Embryonic facial prominence (tissue), 1 donor: ENCODE measurements around the gene RPH3AL.
"Not testable (repeated sequence)": the region's sequence is repeated elsewhere in the genome, so short reads cannot be mapped to it uniquely, and the experiment has no call there.

Source experiments
- DNase-seq: peaks from one replicate; pipeline ENCODE4 v3.0.0-alpha.2; 2016; ENCODE audit errors: extremely low spot score

Gene RPH3AL

GRCh38 chr17:282000-282911 lies 70.4 kb downstream of the RPH3AL start:
- DNase-seq: no peak

GRCh38 chr17:281365-281999 lies 71.1 kb downstream of the RPH3AL start:
- DNase-seq: no peak

- DNase-seq: no peak
These were observed 71.7 kb downstream of the RPH3AL start for GRCh38 chr17:280901-281300.

- DNase-seq: no peak
These were observed 72.4 kb downstream of the RPH3AL start for GRCh38 chr17:280216-280615.

GRCh38 chr17:279776-280175 lies 72.8 kb downstream of the RPH3AL start:
- DNase-seq: no peak

- DNase-seq: no peak
These were observed 73.3 kb downstream of the RPH3AL start for GRCh38 chr17:279331-279730.

GRCh38 chr17:278676-279059 lies 73.9 kb downstream of the RPH3AL start:
- DNase-seq: no peak

GRCh38 chr17:278055-278675 lies 74.4 kb downstream of the RPH3AL start:
- no peak for DNase-seq

GRCh38 chr17:274902-275301 lies 77.7 kb downstream of the RPH3AL start:
- no peak for DNase-seq

GRCh38 chr17:273981-274832 lies 78.4 kb downstream of the RPH3AL start:
- no peak for DNase-seq

GRCh38 chr17:272856-273255 lies 79.8 kb downstream of the RPH3AL start:
- DNase-seq: not testable (repeated sequence)

- DNase-seq: not testable (repeated sequence)
These were observed 80.5 kb downstream of the RPH3AL start for GRCh38 chr17:271928-272623.

- no peak for DNase-seq
These were observed 82.7 kb downstream of the RPH3AL start for GRCh38 chr17:269616-270514.

GRCh38 chr17:266701-267667 lies 85.6 kb downstream of the RPH3AL start:
- DNase-seq: peak; percentile 16

- DNase-seq: no peak
These were observed 86.4 kb downstream of the RPH3AL start for GRCh38 chr17:266219-266618.

GRCh38 chr17:265718-266117 lies 86.9 kb downstream of the RPH3AL start:
- no peak for DNase-seq

GRCh38 chr17:263773-264172 lies 88.8 kb downstream of the RPH3AL start:
- DNase-seq: no peak

GRCh38 chr17:263271-263670 lies 89.3 kb downstream of the RPH3AL start:
- no peak for DNase-seq

- no peak for DNase-seq
These were observed 91.0 kb downstream of the RPH3AL start for GRCh38 chr17:261635-262034.
